Right lobe of liver (tissue), 4 donors: ENCODE measurements around the gene MED27.

Source experiments
- CTCF ChIP-seq, 4 donors: fragments of 200-600 bp in 3 of 4; fragments of 450-650 bp in 1 of 4; IDR thresholded peaks; one replicate each; pipeline versions ENCODE4 v1.5.1 to v1.8.0; 2016 to 2022; ENCODE audit warnings: antibody characterized with exemption in 4 of 4, mild to moderate bottlenecking in 2 of 4
- POLR2A ChIP-seq: fragments of 450-650 bp; IDR thresholded peaks from one replicate; pipeline ENCODE4 v1.6.1; 2017; ENCODE audit warnings: antibody characterized with exemption, mild to moderate bottlenecking
- donor health status: DM: no; HTN: no; CAD: no.
- donor health status: DM: no; HTN: no; CAD: no.
- donor health status: DM: no; HTN: yes; CAD: no.

- TF ChIP-seq CTCF (IDR thresholded peaks at IDR 0.05) = no peak
- TF ChIP-seq POLR2A = no peak
Observed at GRCh38 chr9:131899296-131900228, 180.1 kb downstream of the MED27 start.
